Spleen (tissue), 11 donors: ENCODE measurements around the gene PIK3R5. TPM values are rescaled to one million over a fixed set of nuclear protein-coding genes. Genes with fewer than 3 reads are reported as not detected.

Experiments used
- DNase-seq: peaks from one replicate; pipeline ENCODE4 v3.0.0-alpha.2; 2020
- H3K27ac ChIP-seq, 8 donors: fragments of 200-600 bp; sonication (generic) in 7 of 8; 1 replicate in 4 of 8; 2 replicates in 4 of 8; pipeline versions ENCODE4 v1.5.0 to v1.8.0; 2016 to 2021; ENCODE audit warnings: inconsistent platforms in 4 of 8, mild to moderate bottlenecking in 4 of 8, moderate library complexity in 1 of 8
- H3K27me3 ChIP-seq, 7 donors: fragments of 200-600 bp; sonication (generic) in 6 of 7; replicated peaks in 1 of 7; 1 replicate in 4 of 7; 2 replicates in 3 of 7; pipeline versions ENCODE4 v1.5.0 to v1.8.0; 2016 to 2021; ENCODE audit warnings: inconsistent platforms in 3 of 7, mild to moderate bottlenecking in 1 of 7
- H3K36me3 ChIP-seq, 6 donors: fragments of 200-600 bp; sonication (generic) in 5 of 6; 1 replicate in 4 of 6; 2 replicates in 2 of 6; pipeline versions ENCODE4 v1.5.0 to v1.8.0; 2016 to 2021; ENCODE audit warnings: inconsistent platforms in 2 of 6
- H3K4me1 ChIP-seq, 6 donors: fragments of 200-600 bp; sonication (generic) in 5 of 6; 1 replicate in 3 of 6; 2 replicates in 3 of 6; pipeline versions ENCODE4 v1.5.0 to v1.8.0; 2016 to 2021; ENCODE audit warnings: inconsistent platforms in 3 of 6
- H3K4me3 ChIP-seq, 8 donors: fragments of 200-600 bp; sonication (generic) in 7 of 8; 1 replicate in 4 of 8; 2 replicates in 4 of 8; pipeline versions ENCODE4 v1.5.0 to v1.8.0; 2016 to 2021; ENCODE audit warnings: inconsistent platforms in 4 of 8, mild to moderate bottlenecking in 4 of 8, moderate library complexity in 2 of 8
- H3K9me3 ChIP-seq, 8 donors: fragments of 200-600 bp; sonication (generic) in 7 of 8; 1 replicate in 4 of 8; 2 replicates in 4 of 8; pipeline versions ENCODE4 v1.5.0 to v1.8.0; 2016 to 2021; ENCODE audit warnings: inconsistent platforms in 4 of 8
- CTCF ChIP-seq, 11 experiments: fragments of 200-600 bp in 7 of 11; fragments of 450-650 bp in 4 of 11; sonication (generic) in 4 of 11; IDR thresholded peaks in 8 of 11; conservative IDR thresholded peaks in 3 of 11; 1 replicate in 7 of 11; 2 replicates in 4 of 11; pipeline versions ENCODE4 v1.4.0 to v1.8.0; 2016 to 2021; ENCODE audit warnings: antibody characterized with exemption in 11 of 11, inconsistent platforms in 4 of 11, mild to moderate bottlenecking in 1 of 11
- POLR2A ChIP-seq, 3 donors: fragments of 450-650 bp; IDR thresholded peaks; one replicate each; pipeline ENCODE4 v1.5.1; 2017; ENCODE audit warnings: antibody characterized with exemption in 3 of 3, mild to moderate bottlenecking in 1 of 3
- POLR2AphosphoS5 ChIP-seq, 3 donors: sonication (generic); formaldehyde crosslinking; IDR thresholded peaks; one replicate each; pipeline ENCODE4 v1.5.1; 2017; ENCODE audit warnings: antibody characterized with exemption in 3 of 3
- whole genome bisulfite sequencing, 5 donors: extraction: QIAGEN DNeasy Blood & Tissue Kit in 3 of 5; methylation state at CpG; one replicate each; pipeline versions ENCODE4 v1.1.5 to v1.1.7; 2013 to 2018; 5-methylcytosine and 5-hydroxymethylcytosine counted together
- intact Hi-C: fragments of 100-400 bp; cut with DNase I; formaldehyde crosslinking; loops from one replicate; pipeline ENCODE4 v1.15.0; 2023; ENCODE audit warnings: low total_unique reads
- polyA plus RNA-seq, 3 donors: library from polyadenylated mRNA; stranded (reverse); fragments of 200-250 nt; gene quantifications; one replicate each; pipeline ENCODE4 v1.2.1, GENCODE V29; 2013
- total RNA-seq, 7 donors: library from RNA; depleted of rRNA in 3 of 7; stranded (reverse); fragments of >200 nt in 3 of 7; fragmentation: NEBNext Ultra II Directional in 4 of 7; extraction: Animal tissue kit (Norgen Biotek cat#: 25700) in 4 of 7; gene quantifications; one replicate each; pipeline versions ENCODE4 v1.1.0 to v1.2.1, GENCODE V29; 2016 to 2021
- donor health status: healthy with polysubstance abuse.
- donor health status: DM: no; HTN: no; CAD: no; lungs with moderate emphysema.
- donor health status: DM: no; HTN: no; CAD: no.
- donor health status: Bipolar disorder and iron deficiency.
- donor health status: healthy.
- donor health status: DM: no; HTN: no; CAD: no.
- donor health status: DM: yes; HTN: yes; CAD: no.

The PIK3R5 gene
- total and polyA plus RNA-seq, 10 donors = 8.5 to 110 (median 68.4) TPM

- TF ChIP-seq POLR2AphosphoS5 (IDR thresholded peaks at IDR 0.05) = no peak
- no peak for TF ChIP-seq POLR2A (IDR thresholded peaks at IDR 0.05)
- no peak for TF ChIP-seq CTCF (IDR thresholded peaks at IDR 0.05 in 8 of 11, conservative IDR thresholded peaks at IDR 0.05 in 3 of 11)
- no peaks in the 10 kb centered on the region for H3K27me3 ChIP-seq
- no peak for DNase-seq
- intact Hi-C loops = no loop called here
- H3K27ac ChIP-seq = no peak overlapping the region
- H3K4me1 ChIP-seq = no peaks in the 10 kb centered on the region
- no peak overlapping the region for H3K4me3 ChIP-seq
- no peaks in the 10 kb centered on the region for H3K9me3 ChIP-seq
- H3K36me3 ChIP-seq = peaks cover 4 to 97% (median 71%) of the 10 kb centered on the region in 6 donors
- WGBS, 5 donors = 80 to 98% (median 97%) methylated on average over 4 of the region's 4 CpGs
Measured at GRCh38 chr17:8883353-8883752, 82.2 kb downstream of the PIK3R5 start.

GRCh38 chr17:8881606-8882005, 83.9 kb downstream of the PIK3R5 start:
- DNase-seq = peak; percentile 45
- no peak overlapping the region for H3K4me3 ChIP-seq
- no peaks in the 10 kb centered on the region for H3K9me3 ChIP-seq
- no peak overlapping the region for H3K27ac ChIP-seq
- intact Hi-C loops = no loop called here
- WGBS, 5 donors = 87 to 97% (median 95%) methylated on average over 7 of the region's 7 CpGs
- H3K4me1 ChIP-seq = no peaks in the 10 kb centered on the region
- H3K36me3 ChIP-seq = peaks cover 4 to 87% (median 61%) of the 10 kb centered on the region in 6 donors
- no peaks in the 10 kb centered on the region for H3K27me3 ChIP-seq
- no peak for TF ChIP-seq POLR2AphosphoS5 (IDR thresholded peaks at IDR 0.05)
- TF ChIP-seq POLR2A (IDR thresholded peaks at IDR 0.05) = no peak
- TF ChIP-seq CTCF (IDR thresholded peaks at IDR 0.05 in 8 of 11, conservative IDR thresholded peaks at IDR 0.05 in 3 of 11) = no peak

- H3K27me3 ChIP-seq = no peaks in the 10 kb centered on the region
- no peaks in the 10 kb centered on the region for H3K4me1 ChIP-seq
- 92 to 96% (median 94%) methylated on average over 7 of the region's 7 CpGs for WGBS, 5 donors
- H3K4me3 ChIP-seq = no peak overlapping the region
- peaks cover 4 to 78% (median 54%) of the 10 kb centered on the region in 6 donors for H3K36me3 ChIP-seq
- peak; percentile 62 for DNase-seq
- H3K27ac ChIP-seq = no peak overlapping the region
- H3K9me3 ChIP-seq = no peaks in the 10 kb centered on the region
- TF ChIP-seq POLR2A (IDR thresholded peaks at IDR 0.05) (no peak), POLR2AphosphoS5 (IDR thresholded peaks at IDR 0.05) (peak in 1 of 3 donors; percentile 61)
- intact Hi-C loops = no loop called here
Measured at GRCh38 chr17:8880466-8880865, 85.0 kb downstream of the PIK3R5 start.

GRCh38 chr17:8879410-8879809, 86.1 kb downstream of the PIK3R5 start:
- Histone ChIP-seq H3K4me3 (no peak overlapping the region), H3K9me3 (no peaks in the 10 kb centered on the region), H3K4me1 (peaks cover 0 to 3% (median 0%) of the 10 kb centered on the region in 6 donors), H3K36me3 (peaks cover 4 to 69% (median 51%) of the 10 kb centered on the region in 6 donors), H3K27me3 (peaks cover 0 to 4% (median 0%) of the 10 kb centered on the region in 7 donors), H3K27ac (no peak overlapping the region)
- no peak for DNase-seq
- no peak for TF ChIP-seq CTCF (IDR thresholded peaks at IDR 0.05 in 8 of 11, conservative IDR thresholded peaks at IDR 0.05 in 3 of 11)
- TF ChIP-seq POLR2AphosphoS5 (IDR thresholded peaks at IDR 0.05) = no peak
- no peak for TF ChIP-seq POLR2A (IDR thresholded peaks at IDR 0.05)
- intact Hi-C loops = no loop called here
- 82 to 87% (median 85%) methylated on average over 7 of the region's 7 CpGs for WGBS, 5 donors

- peaks cover 4 to 55% (median 37%) of the 10 kb centered on the region in 6 donors for H3K36me3 ChIP-seq
- no peaks in the 10 kb centered on the region for H3K9me3 ChIP-seq
- no peak overlapping the region for H3K4me3 ChIP-seq
- DNase-seq = peak; percentile 31
- peaks cover 0 to 17% (median 4%) of the 10 kb centered on the region in 6 donors for H3K4me1 ChIP-seq
- peak in 1 of 3 donors; percentile 50 for TF ChIP-seq POLR2AphosphoS5 (IDR thresholded peaks at IDR 0.05)
- no peak for TF ChIP-seq CTCF (IDR thresholded peaks at IDR 0.05 in 8 of 11, conservative IDR thresholded peaks at IDR 0.05 in 3 of 11)
- no peak for TF ChIP-seq POLR2A (IDR thresholded peaks at IDR 0.05)
- H3K27ac ChIP-seq = no peak overlapping the region
- 86 to 98% (median 90%) methylated on average over 4 of the region's 4 CpGs for WGBS, 5 donors
- intact Hi-C loops = no loop called here
- H3K27me3 ChIP-seq = peaks cover 0 to 16% (median 0%) of the 10 kb centered on the region in 7 donors
Measured at GRCh38 chr17:8877984-8878383, 87.5 kb downstream of the PIK3R5 start.
